HFFc6 (cell line): Measurements from ENCODE around the gene ECM1. TPM values are rescaled to one million over a fixed set of nuclear protein-coding genes. Genes with fewer than 3 reads are reported as not detected.

Source experiments
- DNase-seq: peaks from one replicate; pipeline ENCODE4 v3.0.0-alpha.2; 2018
- H3K27ac Mint-ChIP-seq: 2 replicates; pipeline ENCODE4 v1.8.0; 2020; ENCODE audit warnings: mild to moderate bottlenecking, mixed read lengths
- H3K27me3 Mint-ChIP-seq: 2 replicates; pipeline ENCODE4 v1.8.0; 2021; ENCODE audit warnings: mild to moderate bottlenecking, moderate library complexity, mixed read lengths; ENCODE audit not compliant: insufficient read depth
- H3K36me3 Mint-ChIP-seq: 2 replicates; pipeline ENCODE4 v1.8.0; 2021; ENCODE audit warnings: low read depth, mixed read lengths
- H3K4me1 Mint-ChIP-seq: 2 replicates; pipeline ENCODE4 v1.8.0; 2020; ENCODE audit warnings: low read depth, mixed read lengths
- H3K4me3 Mint-ChIP-seq: 2 replicates; pipeline ENCODE4 v1.8.0; 2020; ENCODE audit warnings: mild to moderate bottlenecking, moderate library complexity, mixed read lengths
- H3K9me3 Mint-ChIP-seq: 2 replicates; pipeline ENCODE4 v1.8.0; 2020; ENCODE audit warnings: mild to moderate bottlenecking, mixed read lengths
- total RNA-seq, 6 experiments: library from RNA; stranded (reverse); fragmentation: NEBNext Ultra II Directional; extraction: Animal tissue kit (Norgen Biotek cat#: 25700); gene quantifications; 2 replicates in 1 of 6; 3 replicates in 5 of 6; pipeline ENCODE4 v1.2.3, GENCODE V29; 2021
- TF ChIP-seq, protein P1 (sequence below): fragments of 200-600 bp; sonication (generic); IDR thresholded peaks from 2 replicates; pipeline ENCODE4 v1.5.0; 2021; ENCODE audit warnings: antibody characterized with exemption, mild to moderate bottlenecking

ECM1 gene
- total RNA-seq, 6 experiments from 2014 or later = 30.8 to 52.0 (median 46.5) TPM

DNA sequence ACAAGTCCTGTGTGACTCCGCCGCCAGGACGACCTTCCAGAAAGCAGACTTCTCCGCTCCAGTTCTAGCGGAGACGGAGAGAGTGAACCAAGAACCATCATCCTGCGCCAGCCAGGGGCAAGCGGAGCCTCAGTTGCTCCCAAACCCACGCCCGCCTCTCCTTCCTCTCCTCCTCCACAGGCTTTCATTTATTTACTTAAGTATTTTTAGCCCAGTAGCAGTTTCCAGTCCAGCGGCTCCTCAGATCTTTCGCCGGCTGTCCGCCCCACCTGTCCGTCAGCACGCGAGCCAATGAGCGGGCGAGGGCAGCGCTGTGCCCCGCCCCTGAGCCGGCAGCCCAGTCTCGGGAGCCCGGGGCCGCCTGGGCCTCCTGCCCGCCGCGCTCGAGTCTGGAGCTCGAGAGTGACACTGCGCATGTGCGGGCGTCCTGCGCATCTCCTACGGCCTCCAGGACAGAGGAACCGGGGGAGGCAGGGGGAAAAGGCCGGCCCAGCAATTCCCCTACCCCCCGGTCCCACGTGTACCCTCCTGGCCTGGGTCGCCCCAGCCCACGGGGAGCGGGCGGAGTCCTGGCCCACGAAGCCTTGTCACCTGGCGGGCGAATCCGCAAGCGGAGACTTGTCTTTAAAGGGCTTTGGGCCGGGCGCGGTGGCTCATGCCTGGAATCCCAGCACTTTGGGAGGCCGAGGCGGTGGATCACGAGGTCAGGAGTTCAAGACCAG is 7.6 kb downstream of the ECM1 start, which contains the start of gene FALEC:
Gene FALEC, plus strand, starts transcription at position 425 of the 722 bp plus-strand sequence.
- Mint-ChIP-seq H3K36me3 (peaks cover 22% of the 10 kb centered on the region), H3K27me3 (peaks cover 3% of the 10 kb centered on the region; the same call in 1 of the 2 replicates), H3K4me3 (peak within 1 kb of the TSS; percentile 89), H3K9me3 (no peaks in the 10 kb centered on the region), H3K27ac (peak within 1 kb of the TSS; percentile 67), H3K4me1 (peaks cover 34% of the 10 kb centered on the region)
- DNase-seq = peak; percentile 94
- TF ChIP-seq, protein P1, sequence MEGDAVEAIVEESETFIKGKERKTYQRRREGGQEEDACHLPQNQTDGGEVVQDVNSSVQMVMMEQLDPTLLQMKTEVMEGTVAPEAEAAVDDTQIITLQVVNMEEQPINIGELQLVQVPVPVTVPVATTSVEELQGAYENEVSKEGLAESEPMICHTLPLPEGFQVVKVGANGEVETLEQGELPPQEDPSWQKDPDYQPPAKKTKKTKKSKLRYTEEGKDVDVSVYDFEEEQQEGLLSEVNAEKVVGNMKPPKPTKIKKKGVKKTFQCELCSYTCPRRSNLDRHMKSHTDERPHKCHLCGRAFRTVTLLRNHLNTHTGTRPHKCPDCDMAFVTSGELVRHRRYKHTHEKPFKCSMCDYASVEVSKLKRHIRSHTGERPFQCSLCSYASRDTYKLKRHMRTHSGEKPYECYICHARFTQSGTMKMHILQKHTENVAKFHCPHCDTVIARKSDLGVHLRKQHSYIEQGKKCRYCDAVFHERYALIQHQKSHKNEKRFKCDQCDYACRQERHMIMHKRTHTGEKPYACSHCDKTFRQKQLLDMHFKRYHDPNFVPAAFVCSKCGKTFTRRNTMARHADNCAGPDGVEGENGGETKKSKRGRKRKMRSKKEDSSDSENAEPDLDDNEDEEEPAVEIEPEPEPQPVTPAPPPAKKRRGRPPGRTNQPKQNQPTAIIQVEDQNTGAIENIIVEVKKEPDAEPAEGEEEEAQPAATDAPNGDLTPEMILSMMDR = no peak

GRCh38 chr1:150516050-150516591 is 8.2 kb downstream of the ECM1 start:
- TF ChIP-seq, protein P1 = no peak
- H3K36me3 Mint-ChIP-seq = peaks cover 18% of the 10 kb centered on the region
- no peak for DNase-seq
- peaks cover 34% of the 10 kb centered on the region for H3K4me1 Mint-ChIP-seq
- no peaks in the 10 kb centered on the region for H3K9me3 Mint-ChIP-seq
- peak overlapping the region; percentile 89 for H3K4me3 Mint-ChIP-seq
- H3K27me3 Mint-ChIP-seq = peaks cover 3% of the 10 kb centered on the region; the same call in 1 of the 2 replicates
- H3K27ac Mint-ChIP-seq = peak overlapping the region; percentile 67

DNA sequence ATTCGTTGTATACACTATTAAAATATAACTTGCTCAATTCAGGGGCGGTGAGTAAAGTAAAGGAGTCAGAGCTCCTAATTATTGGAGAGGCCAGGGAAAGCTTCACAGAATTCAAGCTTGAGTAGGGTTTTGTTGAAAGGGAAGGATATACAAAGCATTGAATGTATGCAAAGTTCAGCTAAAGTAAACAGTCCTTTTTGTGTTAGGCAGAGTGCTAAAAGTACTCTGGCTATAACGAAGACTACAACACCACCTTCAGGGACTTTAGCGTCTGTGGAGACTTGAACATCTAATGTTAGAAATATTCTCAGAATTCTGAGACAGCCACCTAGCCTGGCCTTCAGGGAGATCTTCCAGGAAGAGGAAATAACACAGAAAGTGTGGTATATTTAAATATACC is 8.7 kb downstream of the ECM1 start:
- Mint-ChIP-seq H3K4me3 (peak overlapping the region; percentile 89), H3K9me3 (no peaks in the 10 kb centered on the region), H3K36me3 (peaks cover 15% of the 10 kb centered on the region), H3K27me3 (peaks cover 3% of the 10 kb centered on the region; the same call in 1 of the 2 replicates), H3K27ac (peak overlapping the region; percentile 67), H3K4me1 (peaks cover 34% of the 10 kb centered on the region)
- DNase-seq = no peak
- TF ChIP-seq, protein P1 = no peak

DNA sequence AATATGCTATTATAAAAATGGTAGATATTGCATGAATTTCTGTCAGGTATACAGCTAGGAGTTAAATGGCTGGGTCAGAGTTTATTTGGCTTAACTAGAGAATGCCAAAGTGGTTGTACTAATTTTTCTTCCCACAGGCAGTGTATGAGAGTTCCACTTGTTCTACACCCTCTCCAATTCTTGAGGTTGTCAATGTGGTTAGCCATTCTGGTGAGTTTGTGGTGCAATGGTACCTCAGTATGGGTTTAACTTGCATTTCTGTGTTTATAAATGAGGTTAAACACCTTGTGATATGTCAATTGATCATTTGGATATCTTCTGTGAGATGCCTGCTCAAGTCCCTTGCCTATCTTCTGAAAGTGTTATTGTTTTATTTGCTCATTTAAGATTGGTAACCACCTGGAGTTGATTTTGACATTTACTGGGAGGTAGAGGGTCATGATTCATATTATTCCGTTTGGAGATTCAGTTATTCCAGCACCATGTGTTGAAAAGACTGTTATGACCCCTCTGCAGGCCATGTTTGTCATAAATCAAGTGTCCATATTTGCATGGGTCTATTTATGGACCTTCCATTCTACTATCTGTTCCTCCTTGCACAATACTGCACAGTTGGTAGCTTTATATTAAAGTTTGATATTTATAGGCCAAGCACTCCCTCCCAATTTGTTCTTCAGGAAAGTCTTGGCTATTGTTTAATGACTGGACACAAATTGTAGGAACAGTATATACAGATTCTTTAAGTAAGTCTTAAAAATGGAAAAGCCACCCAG is 13.5 kb downstream of the ECM1 start:
- peaks cover 3% of the 10 kb centered on the region; the same call in 1 of the 2 replicates for H3K27me3 Mint-ChIP-seq
- no peak overlapping the region for H3K27ac Mint-ChIP-seq
- TF ChIP-seq, protein P1 = no peak
- H3K9me3 Mint-ChIP-seq = no peaks in the 10 kb centered on the region
- no peak for DNase-seq
- peaks cover 7% of the 10 kb centered on the region for H3K4me1 Mint-ChIP-seq
- H3K36me3 Mint-ChIP-seq = no peaks in the 10 kb centered on the region
- H3K4me3 Mint-ChIP-seq = no peak overlapping the region

- no peak for DNase-seq
- H3K36me3 Mint-ChIP-seq = no peaks in the 10 kb centered on the region
- TF ChIP-seq, protein P1 = no peak
- no peaks in the 10 kb centered on the region for H3K27me3 Mint-ChIP-seq
- no peaks in the 10 kb centered on the region for H3K9me3 Mint-ChIP-seq
- no peak overlapping the region for H3K27ac Mint-ChIP-seq
- H3K4me3 Mint-ChIP-seq = no peak overlapping the region
- peaks cover 28% of the 10 kb centered on the region for H3K4me1 Mint-ChIP-seq
Observed at GRCh38 chr1:150525348-150525747, 17.4 kb downstream of the ECM1 start.
